HG02642 (cell line): ENCODE measurements around the gene TFB2M.
"Not testable (repeated sequence)": the region's sequence is repeated elsewhere in the genome, so short reads cannot be mapped to it uniquely, and the experiment has no call there.

Source experiments
- ATAC-seq: cut with Tn5 transposase; IDR thresholded peaks from one replicate; pipeline ENCODE4 v1.9.1; 2021; ENCODE audit warnings: mild to moderate bottlenecking; ENCODE audit not compliant: unreplicated experiment, poor library complexity

Gene TFB2M

GRCh38 chr1:246583448-246584185, 17.6 kb upstream of the TFB2M start:
- no peak for ATAC-seq

- ATAC-seq, result no peak
These were observed 17.0 kb upstream of the TFB2M start for GRCh38 chr1:246583056-246583440.

DNA sequence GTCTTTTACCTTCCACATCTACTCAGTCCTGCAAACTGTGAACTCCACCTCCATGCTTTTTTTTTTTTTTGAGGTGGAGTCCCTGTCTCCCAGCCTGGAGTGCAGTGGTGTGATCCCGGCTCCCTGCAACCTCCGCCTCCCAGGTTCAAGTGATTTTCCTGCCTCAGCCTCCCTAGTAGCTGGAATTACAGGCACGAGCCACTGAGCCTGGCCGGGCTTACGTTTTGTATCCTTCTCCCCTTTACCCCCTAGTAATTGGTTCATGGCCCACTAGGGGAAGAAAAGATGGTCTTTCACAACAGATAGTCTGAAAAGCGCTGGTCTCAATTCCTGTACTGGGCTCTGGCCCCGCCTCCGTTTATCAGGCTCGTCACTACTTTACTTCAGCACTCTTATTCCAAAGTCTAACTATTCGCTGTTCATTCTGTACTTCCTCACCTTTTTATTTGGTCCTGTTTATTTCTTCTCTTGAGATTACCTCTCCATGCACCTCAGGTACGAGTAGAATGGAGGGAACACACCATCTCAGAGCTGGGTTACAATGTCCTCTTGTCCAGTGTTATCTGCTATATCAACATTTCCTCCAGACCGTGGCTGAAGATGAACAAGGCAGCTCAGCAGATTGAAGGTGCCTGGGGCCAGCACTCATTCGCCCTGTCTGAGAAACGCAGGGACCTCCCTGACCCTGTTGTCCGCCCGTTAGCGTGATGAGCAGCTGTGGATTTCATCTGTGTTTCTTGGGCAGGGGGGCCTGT, 16.4 kb upstream of the TFB2M start:
- no peak for ATAC-seq

DNA sequence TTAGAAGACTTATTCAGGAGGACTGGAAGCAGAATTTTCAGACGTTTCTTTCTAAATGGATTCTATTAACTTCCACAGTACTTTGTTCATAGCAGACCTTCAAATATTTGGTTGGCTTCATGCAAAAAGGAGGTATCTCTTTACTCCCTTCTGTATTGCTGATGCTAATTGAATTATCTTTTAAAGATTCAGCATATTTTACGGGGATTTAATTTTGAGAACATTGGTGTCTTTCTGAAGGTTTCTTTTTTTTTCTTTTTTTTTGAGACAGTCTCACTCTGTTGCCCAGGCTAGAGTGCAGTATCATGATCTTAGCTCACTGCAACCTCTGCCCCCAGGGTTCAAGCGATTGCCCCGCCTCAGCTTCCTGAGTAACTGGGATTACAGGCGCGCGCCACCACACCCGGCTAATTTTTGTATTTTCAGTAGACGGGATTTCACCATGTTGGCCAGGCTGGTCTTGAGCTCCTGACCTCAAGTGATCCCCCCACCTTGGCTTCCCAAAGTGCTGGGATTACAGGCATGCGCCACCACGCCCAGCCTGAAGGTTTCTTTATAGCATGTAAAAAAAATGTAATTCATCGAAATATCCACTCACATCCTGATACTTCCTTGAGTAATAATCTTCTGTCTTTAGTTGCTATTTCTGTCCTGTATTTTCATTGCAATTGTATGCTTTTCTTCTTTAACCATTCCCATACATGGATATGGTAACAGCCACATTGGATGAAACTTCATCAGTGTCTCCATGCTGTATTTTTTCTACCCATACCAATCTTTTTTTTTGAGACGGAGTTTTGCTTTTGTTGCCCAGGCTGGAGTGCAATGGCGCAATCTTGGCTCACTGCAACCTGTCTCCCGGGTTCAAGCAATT, 14.7 kb upstream of the TFB2M start:
- ATAC-seq, result no peak

GRCh38 chr1:246579818-246580217, 13.8 kb upstream of the TFB2M start:
- ATAC-seq, result peak; percentile 80

- ATAC-seq, result no peak
These were observed 11.7 kb upstream of the TFB2M start for GRCh38 chr1:246577720-246578106.

- no peak for ATAC-seq
These were observed 11.1 kb upstream of the TFB2M start for GRCh38 chr1:246577082-246577719.

GRCh38 chr1:246576709-246577032, 10.6 kb upstream of the TFB2M start:
- ATAC-seq, result no peak

- ATAC-seq, result no peak
These were observed 7.4 kb upstream of the TFB2M start for GRCh38 chr1:246573491-246573890.

DNA sequence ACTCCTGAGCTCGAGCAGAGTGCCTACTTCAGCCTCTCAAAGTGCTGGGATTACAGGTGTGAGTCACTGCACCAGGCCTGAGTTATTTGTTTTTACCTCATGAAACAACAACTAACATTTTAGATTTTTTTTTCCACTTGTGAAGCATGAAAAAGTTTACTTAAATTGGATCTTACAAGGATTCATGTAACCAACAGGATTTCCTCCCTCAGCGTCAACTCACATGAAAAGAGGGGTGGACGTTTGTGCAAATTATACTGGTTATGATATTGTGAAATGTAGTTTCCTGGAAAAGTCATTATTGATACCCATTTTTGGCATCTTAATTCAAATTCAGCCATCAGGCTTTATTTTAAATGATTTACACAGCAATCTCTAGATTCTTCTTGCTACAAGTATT, 6.7 kb upstream of the TFB2M start:
- no peak for ATAC-seq

GRCh38 chr1:246571953-246572352, 5.9 kb upstream of the TFB2M start:
- no peak for ATAC-seq

GRCh38 chr1:246571309-246571708, 5.2 kb upstream of the TFB2M start:
- not testable (repeated sequence) for ATAC-seq

DNA sequence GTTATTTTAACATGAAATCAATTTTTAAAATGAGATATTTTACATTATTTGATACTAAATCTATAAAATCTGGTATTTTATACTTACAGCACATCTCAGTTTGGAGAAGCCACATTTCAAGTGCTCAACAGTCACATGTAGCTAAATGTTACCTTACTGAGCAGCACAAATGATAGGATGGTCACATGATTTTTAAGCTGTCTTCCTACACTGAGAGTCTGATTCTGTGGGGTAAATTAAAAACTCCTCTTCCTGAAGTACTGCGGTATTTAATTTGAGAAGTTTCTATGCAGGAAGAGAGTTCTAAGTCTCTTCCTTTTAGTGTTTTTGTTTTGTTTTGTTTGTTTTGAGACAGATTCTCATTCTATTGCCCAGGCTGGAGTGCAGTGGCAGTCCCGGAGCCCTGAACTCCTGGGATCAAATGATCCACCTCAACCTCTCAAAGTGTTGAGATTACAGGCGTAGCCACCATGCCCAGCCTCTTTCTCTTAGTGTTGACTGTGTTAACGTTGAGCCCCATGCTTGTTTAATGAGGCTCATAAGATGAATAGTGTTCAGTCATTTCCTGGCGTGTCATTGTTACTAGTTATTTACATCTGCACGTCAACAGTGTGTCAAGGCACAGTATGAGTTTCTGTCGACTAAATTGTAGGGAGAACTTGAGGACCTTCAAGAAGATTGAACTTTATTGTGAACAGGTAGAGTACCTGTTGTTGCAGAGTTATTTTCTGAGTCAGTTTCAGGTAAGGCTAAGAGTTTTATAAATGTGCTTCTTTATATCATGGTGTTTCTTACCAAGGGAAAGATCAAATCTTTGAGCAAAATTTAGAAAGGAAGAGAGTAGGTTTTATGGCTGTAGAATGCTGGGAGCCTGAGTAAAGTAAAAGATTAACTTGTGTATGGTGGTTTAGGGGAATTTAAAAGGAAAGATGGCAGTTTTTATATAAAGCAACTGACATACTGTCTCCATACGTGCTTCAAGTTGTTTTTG, 3.5 kb upstream of the TFB2M start:
- ATAC-seq, result no peak

DNA sequence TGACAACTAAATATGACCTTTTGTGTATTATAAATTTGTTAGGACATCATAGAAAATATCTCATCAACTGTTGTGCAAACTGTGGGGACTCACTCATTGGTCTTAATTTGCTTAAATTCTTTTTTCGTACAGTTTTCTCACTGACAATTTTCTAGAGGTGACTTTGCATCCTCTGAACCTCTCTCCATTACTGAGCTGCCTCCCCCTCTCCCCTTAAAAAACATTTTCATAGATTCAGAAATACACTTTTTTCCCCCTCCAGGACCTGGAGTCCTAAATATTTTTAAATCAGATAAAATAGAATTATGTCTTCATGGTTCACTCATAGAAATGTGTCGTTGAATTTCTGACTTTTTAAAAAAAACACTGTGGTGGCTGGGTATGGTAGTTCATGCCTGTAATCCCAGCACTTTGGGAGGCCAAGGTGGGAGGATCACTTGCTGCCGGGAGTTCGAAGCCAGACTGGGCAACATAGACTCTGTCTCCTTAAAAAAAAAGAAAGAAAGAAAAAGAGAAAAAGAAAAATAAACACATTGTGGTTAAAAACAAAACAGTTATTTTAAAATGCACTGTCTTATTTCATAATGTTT, 1.7 kb upstream of the TFB2M start:
- no peak for ATAC-seq

DNA sequence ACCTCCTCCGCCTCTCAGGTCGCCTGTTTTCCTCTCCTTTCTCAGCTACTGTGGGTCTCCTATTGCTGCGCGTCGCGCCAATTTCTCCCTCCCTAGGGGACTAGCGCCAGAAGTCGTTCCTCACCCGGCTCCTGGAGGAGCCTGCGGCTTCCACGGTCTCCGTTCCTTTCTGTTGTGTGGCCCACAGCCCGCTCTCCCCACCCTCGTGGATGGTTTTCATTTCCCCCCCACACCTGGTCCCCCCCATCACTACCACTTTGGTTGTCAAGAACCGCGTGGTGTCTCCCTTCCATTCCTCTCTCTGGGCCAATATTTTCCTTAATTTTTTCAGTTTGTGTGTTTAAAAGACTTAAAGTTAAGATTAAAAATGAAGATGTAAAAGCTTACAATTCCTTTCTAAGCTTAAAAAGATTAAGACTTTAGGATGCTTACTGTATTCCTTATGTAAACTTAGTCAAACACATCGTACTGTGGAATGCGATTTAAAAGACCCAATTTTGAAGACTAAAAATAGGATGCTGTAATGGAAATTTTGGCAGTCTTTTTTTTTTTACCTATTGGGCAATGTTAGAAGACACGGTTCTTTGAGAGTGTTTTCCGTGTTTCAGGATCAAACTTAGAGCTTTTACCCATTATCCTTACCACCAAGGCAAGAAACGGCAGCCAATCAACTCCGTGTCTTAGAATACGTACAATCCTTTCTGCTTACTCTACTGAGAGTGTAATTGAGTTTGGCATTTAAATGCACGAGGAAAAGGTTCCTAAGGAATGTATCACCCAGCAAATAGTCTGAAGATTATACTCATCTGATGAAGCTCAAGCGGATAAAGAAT, 968 bp upstream of the TFB2M start:
- peak; percentile 28 for ATAC-seq

DNA sequence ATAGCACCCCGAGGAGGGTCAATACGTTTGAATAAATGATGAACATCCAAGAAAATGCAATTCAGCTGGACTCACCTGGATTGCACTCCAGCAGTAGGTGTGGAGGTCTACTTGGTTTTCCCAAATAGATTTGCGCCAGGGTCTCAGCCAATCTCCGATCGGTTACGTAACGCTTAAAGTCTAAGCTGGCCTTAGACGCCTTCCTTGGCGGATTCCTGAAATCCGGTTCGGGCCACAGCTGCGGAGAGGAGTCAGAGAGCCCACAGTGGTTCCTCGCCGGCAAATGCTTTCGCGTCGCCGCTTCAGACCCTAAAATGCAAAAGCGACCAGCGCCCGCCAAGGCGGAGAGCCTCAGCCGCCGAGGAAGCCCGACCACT, 322 bp downstream of the TFB2M start:
- ATAC-seq, result no peak

DNA sequence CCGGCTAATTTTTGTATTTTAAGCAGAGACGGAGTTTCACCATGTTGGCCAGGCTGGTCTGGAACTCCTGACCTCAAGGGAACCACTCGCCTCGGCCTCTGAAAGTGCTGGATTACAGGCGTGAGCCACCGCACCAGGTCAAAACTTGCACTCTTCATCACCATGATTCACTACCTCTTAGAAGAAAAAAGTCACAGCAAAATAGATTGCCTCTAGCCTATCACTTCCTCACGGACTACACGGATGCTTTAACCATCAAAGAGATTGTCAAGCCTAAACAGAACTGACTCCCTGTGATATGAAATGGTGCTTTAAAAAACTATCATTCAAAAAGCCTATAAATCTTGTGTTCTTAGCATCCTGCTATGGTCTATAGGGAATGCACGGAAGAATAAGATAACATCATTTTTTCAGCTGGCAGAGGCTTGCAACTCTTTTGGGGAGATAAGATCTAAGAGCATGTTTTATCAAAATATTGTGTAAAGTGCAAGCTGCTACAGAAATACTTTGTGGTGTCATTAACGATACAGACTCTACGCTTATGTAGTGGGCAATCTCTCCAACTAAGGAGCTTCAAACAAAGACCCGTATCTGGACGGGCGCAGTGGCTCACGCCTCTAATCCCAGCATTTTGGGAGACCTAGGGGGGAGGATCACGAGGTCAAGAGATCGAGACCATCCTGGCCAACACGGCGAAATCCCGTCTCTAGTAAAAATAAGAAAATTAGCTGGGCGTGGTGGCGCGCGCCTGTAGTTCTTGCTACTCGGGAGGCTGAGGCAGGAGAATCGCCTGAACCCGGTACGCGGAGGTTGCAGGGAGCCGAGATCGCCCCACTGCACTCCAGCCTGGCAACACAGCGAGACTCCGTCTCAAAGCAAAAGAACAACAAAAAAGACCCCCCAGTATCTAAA, 966 bp downstream of the TFB2M start:
- ATAC-seq, result no peak
